Measurements from ENCODE around the gene EXTL2. TPM values are rescaled to one million over a fixed set of nuclear protein-coding genes. Genes with fewer than 3 reads are reported as not detected.
"Not testable (repeated sequence)": the region's sequence is repeated elsewhere in the genome, so short reads cannot be mapped to it uniquely, and the experiment has no call there.

EXTL2 gene, protein sequence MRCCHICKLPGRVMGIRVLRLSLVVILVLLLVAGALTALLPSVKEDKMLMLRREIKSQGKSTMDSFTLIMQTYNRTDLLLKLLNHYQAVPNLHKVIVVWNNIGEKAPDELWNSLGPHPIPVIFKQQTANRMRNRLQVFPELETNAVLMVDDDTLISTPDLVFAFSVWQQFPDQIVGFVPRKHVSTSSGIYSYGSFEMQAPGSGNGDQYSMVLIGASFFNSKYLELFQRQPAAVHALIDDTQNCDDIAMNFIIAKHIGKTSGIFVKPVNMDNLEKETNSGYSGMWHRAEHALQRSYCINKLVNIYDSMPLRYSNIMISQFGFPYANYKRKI
- 25.1 TPM for polyA plus RNA-seq (ENCODE audit: insufficient read length)

GRCh38 chr1:100894603-100895539, at the start of gene EXTL2:
TSS of gene EXTL2 (minus strand) at chr1:100894842. CDS start at chr1:100888757, 6,085 bp downstream.
- peak; percentile 90 for DNase-seq

GRCh38 chr1:100943533-100943932, 48.9 kb upstream of the EXTL2 start:
- DNase-seq = no peak

DNA sequence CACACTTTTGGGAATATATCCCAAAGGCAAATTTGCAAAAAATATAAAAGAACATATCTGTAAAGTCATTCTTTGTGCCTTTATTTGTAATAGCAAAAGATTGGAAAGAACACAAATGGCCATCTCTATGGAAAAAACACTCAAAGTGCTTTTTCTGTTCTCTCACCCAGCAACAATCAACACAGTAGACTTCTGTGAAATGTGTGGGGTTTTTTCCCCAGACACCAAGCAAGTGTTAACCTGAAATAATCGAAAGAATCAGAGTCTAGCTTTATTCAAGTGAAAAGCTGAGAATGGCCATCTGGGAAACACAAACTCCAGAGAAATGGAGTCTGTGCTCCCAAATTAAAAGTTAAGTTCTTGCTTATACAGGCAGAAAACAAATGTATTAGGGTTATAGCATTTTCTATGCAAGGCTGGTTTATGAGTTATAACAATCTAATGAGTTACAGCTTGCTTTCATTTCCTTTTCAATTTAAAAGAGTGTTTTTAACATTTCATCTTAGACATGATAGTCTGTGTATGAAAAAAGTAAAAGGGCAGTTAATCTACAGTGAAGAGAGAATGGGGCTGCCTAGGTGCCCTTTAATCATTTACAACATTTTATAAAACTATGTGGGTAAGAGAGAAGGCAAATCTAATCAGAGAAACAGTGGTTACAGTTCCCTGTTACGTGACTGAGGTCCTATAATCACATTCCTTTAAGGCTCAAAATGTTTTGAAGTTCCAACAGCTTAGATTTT, 47.8 kb upstream of the EXTL2 start:
- DNase-seq = no peak

DNA sequence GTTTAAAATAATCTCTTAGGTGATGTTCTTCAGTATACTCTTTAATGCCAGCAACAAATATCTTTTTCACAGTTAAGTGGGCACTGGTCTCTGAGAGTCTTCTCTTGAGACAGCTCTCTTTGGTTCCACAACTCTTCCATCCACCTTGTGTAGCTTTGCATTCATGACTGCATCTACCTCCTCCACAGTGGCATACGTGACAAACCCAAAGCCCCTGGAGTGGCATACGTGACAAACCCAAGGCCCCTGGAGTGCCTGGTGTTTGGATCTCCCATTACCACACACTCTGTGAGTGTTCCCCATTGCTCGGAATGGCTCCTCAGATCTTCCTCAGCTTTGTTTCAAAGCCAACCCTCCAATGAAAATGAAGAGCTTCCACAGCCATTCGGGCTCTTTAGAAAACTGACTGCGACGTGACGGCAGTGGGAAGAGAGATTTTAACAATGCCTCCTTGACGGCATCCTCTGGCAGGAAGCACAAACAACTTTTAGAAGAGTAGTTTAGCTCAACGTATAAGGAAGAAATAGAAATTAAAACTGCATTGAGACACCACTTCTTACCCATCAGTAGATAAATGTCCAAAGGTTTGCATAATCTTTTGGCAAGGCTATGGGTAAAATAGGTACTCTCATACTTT, 47.1 kb upstream of the EXTL2 start:
- DNase-seq = no peak

- no peak for DNase-seq
These were observed 46.5 kb upstream of the EXTL2 start for GRCh38 chr1:100941098-100941527.

DNA sequence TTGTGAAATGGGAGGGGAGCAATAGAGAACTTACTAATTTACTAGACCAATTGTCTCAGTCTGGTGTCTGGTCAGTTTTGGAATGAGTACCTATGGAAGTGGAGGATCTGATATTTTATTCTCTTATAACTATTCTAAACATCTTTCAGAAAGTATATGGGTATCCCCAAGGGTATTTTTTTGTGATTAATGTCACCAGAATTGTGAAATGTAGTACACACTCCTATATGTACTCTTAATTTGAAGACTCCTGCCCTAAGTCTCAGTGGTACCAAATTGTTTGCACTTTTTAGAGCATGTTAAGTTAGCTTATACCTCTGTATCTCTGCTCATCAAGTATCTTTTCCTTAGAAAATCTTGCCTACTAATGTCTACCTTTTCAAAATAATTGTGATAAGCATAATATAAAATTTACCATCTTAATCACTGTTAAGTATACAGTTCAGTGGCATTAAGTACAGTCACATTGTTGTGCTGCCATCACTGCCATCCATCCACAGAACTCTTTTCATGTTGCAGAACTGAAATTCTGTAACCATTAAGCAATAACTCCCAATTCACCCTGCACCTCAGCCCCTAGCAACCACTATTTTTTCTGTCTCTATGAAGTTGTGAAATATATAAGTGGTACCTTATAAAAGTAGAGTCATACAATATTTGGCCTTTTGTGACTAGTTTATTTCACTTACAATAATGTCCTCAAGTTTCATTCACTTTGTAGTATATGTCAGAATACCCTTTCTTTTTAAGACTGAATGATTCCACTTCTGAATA, 41.7 kb upstream of the EXTL2 start:
- DNase-seq = no peak

GRCh38 chr1:100933555-100933954, 38.9 kb upstream of the EXTL2 start:
- DNase-seq = not testable (repeated sequence)

DNA sequence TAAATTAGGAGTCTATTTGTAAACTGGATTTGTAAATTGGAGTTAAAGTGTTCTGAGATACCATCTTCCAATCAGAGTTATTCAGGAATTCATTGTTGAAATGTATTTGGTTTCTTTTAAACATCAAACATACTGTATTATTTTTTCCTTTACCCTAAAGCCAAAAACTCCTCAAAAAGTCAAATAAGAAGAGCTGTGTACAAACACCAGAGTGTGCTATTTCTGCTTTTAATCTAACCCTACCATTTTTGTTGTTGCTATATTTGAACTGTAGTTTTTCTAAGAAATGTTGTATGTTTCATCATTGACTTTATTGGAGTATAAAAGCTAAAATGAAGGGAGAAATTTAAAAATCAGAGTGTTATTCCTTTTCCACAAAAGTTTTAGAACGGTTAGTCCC, 37.1 kb upstream of the EXTL2 start:
- no peak for DNase-seq

- DNase-seq = no peak
These were observed 35.9 kb upstream of the EXTL2 start for GRCh38 chr1:100930494-100930893.

DNA sequence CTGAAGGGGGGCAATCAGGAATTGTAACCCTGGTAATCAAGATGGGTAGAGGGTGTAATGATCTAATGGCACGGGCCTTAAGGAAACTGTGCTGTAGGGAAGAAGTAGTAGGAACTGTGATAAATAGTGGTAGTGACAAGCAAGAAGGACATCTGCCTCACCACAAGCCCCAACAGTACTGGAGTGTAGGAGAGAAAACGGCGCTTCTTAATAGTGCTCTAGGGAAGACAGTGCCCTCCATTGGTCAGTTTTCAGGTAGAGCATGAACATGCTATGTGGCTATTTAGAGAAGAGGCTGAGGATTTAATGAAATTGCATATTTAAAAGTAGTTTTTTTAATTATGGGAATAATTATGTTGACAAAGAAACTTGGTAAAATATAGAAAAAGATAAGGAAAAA, 33.5 kb upstream of the EXTL2 start:
- no peak for DNase-seq

DNA sequence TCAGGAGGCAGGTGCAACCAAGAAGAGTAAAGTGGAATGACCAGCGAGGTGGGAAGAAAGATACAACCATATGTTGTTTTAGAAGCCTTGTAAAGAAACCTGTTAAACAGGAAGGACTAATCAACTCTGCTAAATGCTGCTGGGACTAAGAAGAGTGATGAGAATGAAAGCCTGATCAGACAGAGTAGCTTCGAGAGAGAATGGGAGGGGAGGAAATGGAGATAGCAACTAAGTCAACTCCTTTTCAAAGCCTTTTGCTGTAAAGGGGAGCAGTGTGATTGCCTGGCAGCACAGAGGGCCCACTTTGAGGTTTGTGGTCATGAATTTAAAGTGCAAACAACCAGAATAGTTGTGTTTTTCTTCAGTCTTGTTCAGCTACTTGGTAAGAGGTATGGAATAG, 32.6 kb upstream of the EXTL2 start:
- DNase-seq = no peak

DNA sequence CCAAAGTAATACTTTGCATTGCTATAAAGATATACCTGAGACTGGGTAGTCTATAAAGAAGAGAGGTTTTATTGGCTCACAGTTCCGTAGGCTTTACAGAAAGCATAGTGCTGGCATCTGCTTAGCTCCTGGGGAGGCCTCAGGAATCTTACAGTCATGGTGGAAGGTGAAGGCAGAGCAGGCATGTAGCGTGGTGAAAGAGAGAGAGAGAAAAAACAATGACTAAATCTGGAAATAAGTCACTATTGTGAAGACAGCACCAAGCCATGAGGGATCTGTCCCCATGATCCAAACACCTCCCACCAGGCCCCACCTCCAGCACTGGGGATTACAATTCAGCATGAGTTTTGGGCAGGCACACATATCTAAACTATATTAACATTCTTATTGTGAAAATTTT, 31.6 kb upstream of the EXTL2 start:
- no peak for DNase-seq

GRCh38 chr1:100924991-100925390, 30.3 kb upstream of the EXTL2 start:
- no peak for DNase-seq

DNA sequence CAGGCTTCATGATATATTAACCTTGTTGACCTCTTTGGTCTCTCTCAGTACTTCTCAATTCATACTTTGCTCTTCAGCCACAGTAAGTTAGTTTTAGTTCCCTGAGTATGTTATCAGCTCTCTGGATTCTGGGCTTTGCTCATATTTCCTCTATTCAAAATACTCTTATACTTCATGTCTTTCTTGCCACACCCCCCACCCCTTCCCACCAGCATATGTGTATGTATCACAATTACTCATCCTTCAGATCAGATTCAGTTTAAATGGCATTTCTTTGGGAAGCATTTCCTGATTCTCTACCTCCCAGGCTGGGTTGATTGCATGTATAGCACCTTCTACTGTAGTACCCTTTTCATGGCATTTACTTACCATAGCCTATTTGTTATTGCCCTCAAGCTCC, 29.6 kb upstream of the EXTL2 start:
- no peak for DNase-seq

DNA sequence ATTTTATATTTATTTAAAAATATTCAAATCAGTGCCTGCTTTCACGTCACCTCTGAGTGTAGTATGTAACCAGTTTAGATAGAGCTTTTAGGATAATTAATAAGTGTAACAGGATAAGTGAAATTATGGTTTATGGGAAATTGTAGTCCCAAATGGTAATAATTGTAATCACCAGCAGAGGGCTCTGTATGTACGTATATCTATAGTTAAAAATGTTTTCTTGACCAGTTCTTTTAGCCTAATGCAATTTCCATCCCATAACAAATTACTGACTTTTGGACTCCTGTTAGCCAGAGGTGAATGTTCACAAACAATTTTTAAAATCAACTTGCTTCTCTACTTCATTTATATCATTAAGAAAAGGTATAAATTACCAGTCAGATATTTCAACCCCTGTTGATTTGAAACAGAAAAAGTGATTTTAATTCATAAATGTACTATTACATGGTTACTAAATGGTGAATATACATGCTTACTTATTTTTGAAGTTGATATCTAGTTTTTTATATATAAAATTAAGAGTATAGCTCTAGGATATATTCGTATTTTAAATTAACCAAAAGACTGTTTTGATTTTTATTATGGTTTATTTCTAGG, 26.6 kb upstream of the EXTL2 start:
- DNase-seq = peak; percentile 48

- no peak for DNase-seq
These were observed 17.4 kb upstream of the EXTL2 start for GRCh38 chr1:100912019-100912418.

- DNase-seq = no peak
These were observed 14.4 kb upstream of the EXTL2 start for GRCh38 chr1:100909018-100909417.

DNA sequence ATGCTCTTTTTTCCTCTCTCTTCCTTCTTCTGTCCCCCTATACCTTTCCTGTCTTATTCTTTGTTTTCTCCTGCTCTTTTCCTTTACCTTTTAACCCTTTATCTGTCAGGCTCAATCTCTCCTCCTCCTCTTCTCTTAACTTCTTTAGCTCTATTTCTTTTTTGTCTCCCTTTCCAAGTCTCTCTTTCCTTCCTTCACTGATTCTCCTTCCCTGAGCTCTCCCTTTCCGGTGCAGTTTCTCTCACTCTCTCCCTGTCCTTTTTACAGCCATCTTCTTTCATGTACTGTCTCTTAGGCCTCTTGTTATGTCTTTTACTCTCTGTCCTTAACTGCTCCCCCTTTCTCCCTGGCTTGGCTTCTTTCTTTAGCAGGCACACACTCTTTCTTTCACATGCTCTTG, 13.2 kb upstream of the EXTL2 start:
- no peak for DNase-seq

- no peak for DNase-seq
These were observed 10.5 kb upstream of the EXTL2 start for GRCh38 chr1:100905181-100905580.

DNA sequence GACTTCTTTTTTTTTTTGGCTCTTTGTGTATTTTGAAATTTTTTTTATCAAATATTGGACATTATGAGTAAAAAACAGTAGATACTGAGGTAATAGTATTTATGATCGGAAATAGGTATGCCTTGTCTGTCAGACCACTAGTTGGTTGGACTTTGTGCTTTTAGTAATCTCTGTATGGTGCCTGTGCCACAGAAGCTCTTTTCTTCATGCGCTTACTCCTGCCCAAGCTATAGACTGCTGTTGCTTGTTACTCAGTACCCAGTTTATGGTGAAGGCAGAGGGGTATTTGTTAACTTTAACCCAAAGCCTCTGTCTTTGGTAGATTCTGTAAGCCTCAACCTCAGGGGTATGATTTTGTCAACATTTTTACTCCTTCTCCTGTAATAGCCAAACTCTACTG, 9.9 kb upstream of the EXTL2 start:
- no peak for DNase-seq

DNA sequence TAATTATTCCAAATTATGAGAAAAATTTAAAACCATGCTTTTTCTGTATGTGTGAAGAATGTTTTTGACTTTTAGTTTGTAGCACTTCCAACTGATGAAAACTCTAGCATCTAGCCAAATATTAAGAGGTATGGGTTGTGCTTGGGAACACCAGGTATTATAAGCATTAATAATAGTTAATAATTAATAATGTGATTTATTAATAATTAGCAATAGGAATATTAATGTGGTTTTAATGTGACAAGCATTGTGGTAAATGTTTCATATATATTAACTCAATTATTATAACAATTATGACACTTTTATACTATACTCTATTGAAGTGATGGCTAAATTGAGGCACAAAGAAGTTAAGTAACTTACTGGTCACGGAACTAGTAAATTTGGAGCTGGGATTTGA, 9.1 kb upstream of the EXTL2 start:
- DNase-seq = no peak
